H1 (cell line): ENCODE measurements around the gene MAP3K6.

ENCODE experiments used
- CTCF ChIP-seq, 3 experiments: IDR thresholded peaks; 1 replicate in 2 of 3; 2 replicates in 1 of 3; pipeline versions ENCODE4 v1.5.1 to v1.6.1; 2011; ENCODE audit warnings: low read length in 3 of 3, mild to moderate bottlenecking in 3 of 3, inconsistent platforms in 2 of 3, low read depth in 1 of 3, moderate library complexity in 1 of 3; ENCODE audit not compliant: insufficient read depth in 1 of 3; ENCODE audit errors: control extremely low read depth in 1 of 3
- EZH2 ChIP-seq: fragments of 200-600 bp; sonication (generic); IDR thresholded peaks from 2 replicates; pipeline ENCODE4 v1.7.1; 2012; ENCODE audit warnings: low read depth, mild to moderate bottlenecking, moderate library complexity, low read length, inconsistent platforms; ENCODE audit not compliant: severe bottlenecking
- POLR2A ChIP-seq, 2 experiments: IDR thresholded peaks; 1 replicate in 1 of 2; 2 replicates in 1 of 2; pipeline ENCODE4 v1.6.1; 2011; ENCODE audit warnings: low read depth in 2 of 2, low read length in 2 of 2, mild to moderate bottlenecking in 2 of 2; ENCODE audit errors: control extremely low read depth in 1 of 2
- RAD21 ChIP-seq, 2 experiments: IDR thresholded peaks in 1 of 2; conservative IDR thresholded peaks in 1 of 2; 2 replicates each; pipeline ENCODE4 v1.6.1; 2011; ENCODE audit warnings: low read depth in 2 of 2, low read length in 2 of 2, improper control_type of control experiment in 1 of 2, inconsistent platforms in 1 of 2, mild to moderate bottlenecking in 1 of 2, moderate library complexity in 1 of 2
- RNF2 ChIP-seq: fragments of 200-900, 300-1000 bp; sonication (generic); IDR thresholded peaks from 2 replicates; pipeline ENCODE4 v1.7.1; 2016; ENCODE audit warnings: borderline replicate concordance, low read depth, mild to moderate bottlenecking, antibody characterized with exemption, low read length; ENCODE audit not compliant: poor library complexity, severe bottlenecking; ENCODE audit errors: missing control alignments
- SP1 ChIP-seq: IDR thresholded peaks from 2 replicates; pipeline ENCODE4 v1.6.1; 2011; ENCODE audit warnings: low read depth, low read length
- YY1 ChIP-seq: IDR thresholded peaks from 2 replicates; pipeline ENCODE4 v1.6.1; 2011; ENCODE audit warnings: low read depth, mild to moderate bottlenecking, low read length
- ZNF274 ChIP-seq: IDR thresholded peaks from 2 replicates; pipeline ENCODE4 v1.7.0; 2012; ENCODE audit warnings: low read length, borderline replicate concordance; ENCODE audit errors: extremely low read depth

DNA sequence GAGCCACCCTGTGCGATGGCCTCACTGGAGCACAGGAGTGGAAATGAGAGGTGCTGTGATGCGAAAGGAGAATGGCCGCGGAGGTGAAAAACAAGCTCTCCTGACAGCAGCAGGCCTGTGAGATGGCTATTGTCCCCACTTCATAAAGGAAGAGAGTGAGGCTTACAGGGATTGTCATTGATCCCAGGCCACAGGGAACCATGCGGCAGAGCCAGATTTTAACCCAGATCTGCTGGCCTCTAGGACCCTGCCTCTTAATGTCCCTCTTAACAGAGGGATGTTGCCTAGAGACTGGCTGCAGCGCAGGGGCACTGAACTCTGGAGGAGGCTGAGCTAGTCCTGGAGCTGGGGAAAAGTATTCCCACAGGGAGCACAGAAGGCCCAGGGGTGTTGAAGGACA is 28.0 kb downstream of the MAP3K6 start:
- TF ChIP-seq YY1 = no peak
- no peak for TF ChIP-seq EZH2
- TF ChIP-seq CTCF (IDR thresholded peaks at IDR 0.05; ENCODE audit: control extremely low read depth in 1 of 3, insufficient read depth in 1 of 3, low read depth in 1 of 3, low read length in 3 of 3) = no peak
- no peak for TF ChIP-seq RAD21 (IDR thresholded peaks at IDR 0.05 in 1 of 2, conservative IDR thresholded peaks at IDR 0.05 in 1 of 2; ENCODE audit: low read depth in 2 of 2, low read length in 2 of 2)
- TF ChIP-seq RNF2 = no peak
- no peak for TF ChIP-seq SP1
- no peak for TF ChIP-seq POLR2A (IDR thresholded peaks at IDR 0.05; ENCODE audit: control extremely low read depth in 1 of 2, low read depth in 2 of 2, low read length in 2 of 2)
- no peak for TF ChIP-seq ZNF274
